Activated naive CD8-positive, alpha-beta T cell treated with anti-CD3 and anti-CD28 coated beads for 36 hours (primary cell): ENCODE measurements around the gene GPATCH4. TPM values are rescaled to one million over a fixed set of nuclear protein-coding genes. Genes with fewer than 3 reads are reported as not detected.
"Not testable (repeated sequence)": the region's sequence is repeated elsewhere in the genome, so short reads cannot be mapped to it uniquely, and the experiment has no call there.

ENCODE experiments used
- DNase-seq: peaks from one replicate; pipeline ENCODE4 v3.0.0; 2021
- H3K27ac Mint-ChIP-seq: one replicate; pipeline ENCODE4 v1.8.0; 2022; ENCODE audit warnings: mild to moderate bottlenecking, moderate library complexity, mixed read lengths
- H3K27me3 Mint-ChIP-seq: one replicate; pipeline ENCODE4 v1.8.0; 2022; ENCODE audit warnings: mild to moderate bottlenecking, mixed read lengths
- H3K36me3 Mint-ChIP-seq: one replicate; pipeline ENCODE4 v1.8.0; 2021; ENCODE audit warnings: mild to moderate bottlenecking, mixed read lengths
- H3K4me1 Mint-ChIP-seq: one replicate; pipeline ENCODE4 v1.8.0; 2021; ENCODE audit warnings: mixed read lengths
- H3K4me3 Mint-ChIP-seq: one replicate; pipeline ENCODE4 v1.8.0; 2022; ENCODE audit warnings: mild to moderate bottlenecking, moderate library complexity, mixed read lengths
- H3K9me3 Mint-ChIP-seq: one replicate; pipeline ENCODE4 v1.8.0; 2022; ENCODE audit warnings: mixed read lengths
- total RNA-seq, 2 experiments: library from RNA; stranded (reverse); gene quantifications; one replicate each; pipeline ENCODE4 v1.2.3, GENCODE V29; 2021

The GPATCH4 gene
- total RNA-seq, 2 experiments from 2014 or later, result 103 TPM

- Mint-ChIP-seq H3K27ac (no peak overlapping the region), H3K9me3 (no peaks in the 10 kb centered on the region), H3K27me3 (no peaks in the 10 kb centered on the region), H3K4me3 (no peak overlapping the region), H3K4me1 (no peaks in the 10 kb centered on the region), H3K36me3 (peaks cover 2% of the 10 kb centered on the region)
- no peak for DNase-seq
Measured at GRCh38 chr1:156555715-156556114, 45.6 kb downstream of the GPATCH4 start.

- no peaks in the 10 kb centered on the region for H3K4me1 Mint-ChIP-seq
- H3K4me3 Mint-ChIP-seq, result no peak overlapping the region
- no peak for DNase-seq
- H3K27me3 Mint-ChIP-seq, result no peaks in the 10 kb centered on the region
- H3K36me3 Mint-ChIP-seq, result peaks cover 2% of the 10 kb centered on the region
- no peaks in the 10 kb centered on the region for H3K9me3 Mint-ChIP-seq
- no peak overlapping the region for H3K27ac Mint-ChIP-seq
Measured at GRCh38 chr1:156554971-156555370, 46.3 kb downstream of the GPATCH4 start.

- Mint-ChIP-seq H3K27ac (no peak overlapping the region), H3K4me3 (no peak overlapping the region), H3K4me1 (no peaks in the 10 kb centered on the region), H3K9me3 (no peaks in the 10 kb centered on the region), H3K36me3 (peaks cover 2% of the 10 kb centered on the region), H3K27me3 (no peaks in the 10 kb centered on the region)
- DNase-seq, result no peak
Measured at GRCh38 chr1:156553860-156554485, 47.3 kb downstream of the GPATCH4 start.

DNA sequence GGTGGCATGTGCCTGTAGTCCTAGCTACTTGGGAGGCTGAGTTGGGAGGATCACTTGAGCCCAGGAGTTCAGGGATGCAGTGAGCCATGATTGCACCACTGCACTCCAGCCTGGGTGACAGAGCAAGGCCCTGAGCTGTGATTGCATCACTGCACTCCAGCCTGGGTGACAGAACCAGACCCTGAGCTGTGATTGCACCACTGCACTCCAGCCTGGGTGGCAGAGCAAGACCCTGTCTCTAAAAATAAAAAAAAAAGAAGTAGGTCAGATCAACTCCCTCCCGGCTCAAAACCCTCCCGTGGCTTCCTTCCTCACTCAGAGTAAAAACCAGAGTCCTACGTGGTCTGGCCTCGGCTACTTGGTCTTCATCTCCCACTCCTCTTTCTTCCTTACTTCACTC is 48.3 kb downstream of the GPATCH4 start:
- not testable (repeated sequence) for H3K4me1 Mint-ChIP-seq, DNase-seq, H3K36me3 Mint-ChIP-seq, H3K27ac Mint-ChIP-seq, H3K4me3 Mint-ChIP-seq, H3K27me3 Mint-ChIP-seq, H3K9me3 Mint-ChIP-seq

- no peak overlapping the region for H3K27ac Mint-ChIP-seq
- no peaks in the 10 kb centered on the region for H3K9me3 Mint-ChIP-seq
- H3K4me1 Mint-ChIP-seq, result no peaks in the 10 kb centered on the region
- no peaks in the 10 kb centered on the region for H3K27me3 Mint-ChIP-seq
- H3K4me3 Mint-ChIP-seq, result no peak overlapping the region
- no peak for DNase-seq
- H3K36me3 Mint-ChIP-seq, result peaks cover 2% of the 10 kb centered on the region
Measured at GRCh38 chr1:156552518-156552917, 48.8 kb downstream of the GPATCH4 start.

DNA sequence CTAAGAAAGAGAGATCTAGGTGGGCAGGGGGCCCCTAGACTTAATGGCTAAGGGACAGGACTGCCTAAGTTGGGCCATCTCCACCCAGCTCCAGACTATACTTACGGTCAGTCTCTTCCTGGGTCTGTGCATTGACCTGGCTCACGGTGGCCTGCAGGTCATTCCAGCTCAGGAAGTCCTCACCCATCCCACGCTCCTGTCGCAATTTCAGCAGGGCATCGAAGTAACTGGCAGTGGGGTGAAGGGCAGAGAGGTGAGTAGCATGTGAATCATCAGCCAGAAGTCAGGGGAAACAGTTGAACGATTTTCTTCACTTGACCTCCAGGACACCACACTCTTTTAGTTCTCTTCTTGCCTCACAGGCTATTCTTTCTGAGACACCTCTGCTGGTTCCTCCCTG is 49.4 kb downstream of the GPATCH4 start:
- Mint-ChIP-seq H3K9me3 (no peaks in the 10 kb centered on the region), H3K27ac (no peak overlapping the region), H3K27me3 (no peaks in the 10 kb centered on the region), H3K36me3 (peaks cover 2% of the 10 kb centered on the region), H3K4me3 (no peak overlapping the region), H3K4me1 (no peaks in the 10 kb centered on the region)
- DNase-seq, result no peak

DNA sequence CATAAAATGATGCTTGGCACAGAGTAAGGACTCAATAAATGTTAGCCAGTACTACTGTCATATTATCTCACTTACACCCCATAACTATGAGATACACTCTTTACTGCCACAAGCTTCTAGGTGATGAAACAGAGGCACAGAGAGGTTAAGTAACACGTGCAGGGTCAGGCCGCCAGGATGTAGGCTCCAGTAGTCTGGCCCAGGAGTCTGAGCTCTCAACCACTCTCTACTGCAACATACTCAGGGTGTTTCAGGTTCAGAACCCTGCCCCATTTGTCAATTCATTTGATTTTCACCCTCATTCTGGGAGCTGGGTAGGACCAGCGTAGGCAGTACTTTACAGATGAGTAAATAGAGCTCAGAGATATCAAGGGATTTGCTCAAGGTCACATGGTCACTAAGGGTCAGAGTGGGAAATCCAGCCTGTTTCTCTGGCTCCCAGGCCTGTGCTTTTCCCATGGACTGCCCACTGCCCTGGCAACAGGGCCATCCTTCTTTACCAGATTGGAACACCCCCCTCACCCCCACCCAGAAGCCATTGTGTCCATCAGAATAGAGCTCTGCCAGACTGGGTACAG is 50.1 kb downstream of the GPATCH4 start:
- H3K4me3 Mint-ChIP-seq, result no peak overlapping the region
- H3K27ac Mint-ChIP-seq, result no peak overlapping the region
- no peaks in the 10 kb centered on the region for H3K27me3 Mint-ChIP-seq
- no peak for DNase-seq
- H3K4me1 Mint-ChIP-seq, result no peaks in the 10 kb centered on the region
- H3K36me3 Mint-ChIP-seq, result peaks cover 2% of the 10 kb centered on the region
- no peaks in the 10 kb centered on the region for H3K9me3 Mint-ChIP-seq

GRCh38 chr1:156550346-156550745 is 50.9 kb downstream of the GPATCH4 start:
- DNase-seq, result no peak
- Mint-ChIP-seq H3K27me3 (no peaks in the 10 kb centered on the region), H3K27ac (no peak overlapping the region), H3K4me1 (no peaks in the 10 kb centered on the region), H3K9me3 (no peaks in the 10 kb centered on the region), H3K4me3 (no peak overlapping the region), H3K36me3 (peaks cover 2% of the 10 kb centered on the region)

- no peak overlapping the region for H3K27ac Mint-ChIP-seq
Measured at GRCh38 chr1:156549831-156550230, 51.4 kb downstream of the GPATCH4 start.

GRCh38 chr1:156549390-156549789 is 51.9 kb downstream of the GPATCH4 start:
- Mint-ChIP-seq H3K27ac (no peak overlapping the region), H3K27me3 (no peaks in the 10 kb centered on the region), H3K9me3 (no peaks in the 10 kb centered on the region)

More at GRCh38 chr1:156549831-156550230, 51.4 kb downstream of the GPATCH4 start:
- H3K36me3 Mint-ChIP-seq, result no peaks in the 10 kb centered on the region
- DNase-seq, result no peak
- no peaks in the 10 kb centered on the region for H3K27me3 Mint-ChIP-seq
- no peaks in the 10 kb centered on the region for H3K9me3 Mint-ChIP-seq
- H3K4me3 Mint-ChIP-seq, result no peak overlapping the region
- H3K4me1 Mint-ChIP-seq, result no peaks in the 10 kb centered on the region

GRCh38 chr1:156547982-156548381 is 53.3 kb downstream of the GPATCH4 start:
- Mint-ChIP-seq H3K4me1 (no peaks in the 10 kb centered on the region), H3K9me3 (no peaks in the 10 kb centered on the region)

More at GRCh38 chr1:156549390-156549789, 51.9 kb downstream of the GPATCH4 start:
- no peak for DNase-seq
- H3K36me3 Mint-ChIP-seq, result no peaks in the 10 kb centered on the region
- no peaks in the 10 kb centered on the region for H3K4me1 Mint-ChIP-seq
- H3K4me3 Mint-ChIP-seq, result no peak overlapping the region

GRCh38 chr1:156547434-156547833 is 53.8 kb downstream of the GPATCH4 start:
- no peaks in the 10 kb centered on the region for H3K9me3 Mint-ChIP-seq
- DNase-seq, result no peak
- no peak overlapping the region for H3K4me3 Mint-ChIP-seq
- no peaks in the 10 kb centered on the region for H3K27me3 Mint-ChIP-seq
- H3K4me1 Mint-ChIP-seq, result no peaks in the 10 kb centered on the region
- no peaks in the 10 kb centered on the region for H3K36me3 Mint-ChIP-seq
- no peak overlapping the region for H3K27ac Mint-ChIP-seq

More at GRCh38 chr1:156547982-156548381, 53.3 kb downstream of the GPATCH4 start:
- DNase-seq, result no peak
- Mint-ChIP-seq H3K4me3 (no peak overlapping the region), H3K27ac (no peak overlapping the region), H3K36me3 (no peaks in the 10 kb centered on the region), H3K27me3 (no peaks in the 10 kb centered on the region)

DNA sequence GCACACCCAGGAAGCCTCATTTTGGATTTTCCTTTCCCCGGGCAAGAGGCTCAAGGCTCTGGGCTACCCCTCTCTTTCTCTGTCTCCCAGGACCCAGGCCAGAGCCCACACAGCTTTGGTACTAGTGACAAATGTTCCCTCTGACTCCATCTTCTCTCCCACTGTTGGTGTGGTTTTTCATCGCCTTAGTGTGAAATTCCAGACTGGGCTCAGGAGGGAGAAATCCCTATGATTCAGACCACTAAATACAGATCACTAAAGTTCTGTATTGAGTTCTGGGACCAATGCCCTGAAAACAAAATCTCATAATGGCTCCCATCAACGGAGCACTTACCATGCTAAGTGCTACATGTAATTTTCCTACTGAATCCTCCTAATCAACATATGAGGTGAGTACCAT is 55.0 kb downstream of the GPATCH4 start:
- Mint-ChIP-seq H3K9me3 (no peaks in the 10 kb centered on the region), H3K4me3 (no peak overlapping the region), H3K27me3 (no peaks in the 10 kb centered on the region), H3K36me3 (no peaks in the 10 kb centered on the region), H3K27ac (no peak overlapping the region), H3K4me1 (no peaks in the 10 kb centered on the region)
- no peak for DNase-seq

DNA sequence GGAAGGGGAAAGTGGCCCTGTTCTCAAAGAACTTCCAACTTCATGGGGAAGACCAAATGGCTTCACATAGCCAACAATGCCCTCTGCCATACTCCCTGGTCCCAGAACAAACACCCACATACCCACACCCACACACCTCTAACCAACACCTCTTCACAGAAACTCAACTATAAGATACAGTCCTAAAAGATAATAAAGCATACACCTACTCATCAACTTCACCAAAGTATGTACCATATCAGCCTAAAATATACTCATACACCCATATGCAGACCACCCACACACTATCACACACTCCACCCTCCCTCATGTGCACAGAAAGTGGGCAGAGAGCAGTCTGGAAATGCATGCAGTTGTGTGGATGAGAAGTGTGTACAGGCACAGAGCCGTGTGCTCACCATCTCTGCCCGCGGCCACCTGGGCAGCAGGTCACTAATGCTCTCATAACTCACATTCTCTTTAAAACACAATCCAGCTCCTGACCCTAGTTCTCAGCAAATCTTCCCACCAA is 56.6 kb downstream of the GPATCH4 start:
- Mint-ChIP-seq H3K9me3 (no peaks in the 10 kb centered on the region), H3K36me3 (no peaks in the 10 kb centered on the region), H3K4me3 (no peak overlapping the region), H3K27me3 (no peaks in the 10 kb centered on the region), H3K4me1 (no peaks in the 10 kb centered on the region), H3K27ac (no peak overlapping the region)
- no peak for DNase-seq
